Activated T-cell treated with anti-CD3 and anti-CD28 coated beads, Interleukin-2, amount 50 U/mL, for 72 hours (primary cell): Measurements from ENCODE around the gene ARHGEF26. TPM values are rescaled to one million over a fixed set of nuclear protein-coding genes. Genes with fewer than 3 reads are reported as not detected.
A peak's percentile ranks its signal among the peaks of the same experiment; 100 is the strongest.

ENCODE experiments used
- ATAC-seq, 2 donors: fragments of 150-1000 bp; cut with Tn5 transposase; replicated peaks in 1 of 2; 2 replicates each; pipeline ENCODE4 v1.10.0; 2021; ENCODE audit warnings: moderate library complexity in 2 of 2, mild to moderate bottlenecking in 1 of 2
- DNase-seq, 2 donors: peaks; one replicate each; pipeline ENCODE4 v3.0.0; 2021 to 2022; ENCODE audit warnings: mixed read lengths in 1 of 2
- H3K27ac Mint-ChIP-seq: one replicate; pipeline ENCODE4 v1.8.0; 2022; ENCODE audit warnings: mild to moderate bottlenecking, moderate library complexity, mixed read lengths
- H3K27me3 Mint-ChIP-seq: one replicate; pipeline ENCODE4 v1.8.0; 2022; ENCODE audit warnings: low read depth, mixed read lengths
- H3K36me3 Mint-ChIP-seq, 2 donors: one replicate each; pipeline ENCODE4 v1.8.0; 2022; ENCODE audit warnings: mixed read lengths in 2 of 2, mild to moderate bottlenecking in 1 of 2; ENCODE audit not compliant: insufficient read depth in 2 of 2
- H3K4me1 Mint-ChIP-seq: one replicate; pipeline ENCODE4 v1.8.0; 2022; ENCODE audit warnings: low read depth, mixed read lengths
- H3K4me3 Mint-ChIP-seq, 2 donors: one replicate each; pipeline ENCODE4 v1.8.0; 2022; ENCODE audit warnings: mild to moderate bottlenecking in 2 of 2, mixed read lengths in 2 of 2, moderate library complexity in 2 of 2
- H3K9me3 Mint-ChIP-seq, 2 donors: one replicate each; pipeline ENCODE4 v1.8.0; 2022; ENCODE audit warnings: mixed read lengths in 2 of 2
- total RNA-seq, 2 donors: library from RNA; stranded (reverse); gene quantifications; one replicate each; pipeline ENCODE4 v1.2.3, GENCODE V29; 2022

The ARHGEF26 gene
- total RNA-seq, 2 donors from 2014 or later, result 0.31 to 0.32 TPM

DNA sequence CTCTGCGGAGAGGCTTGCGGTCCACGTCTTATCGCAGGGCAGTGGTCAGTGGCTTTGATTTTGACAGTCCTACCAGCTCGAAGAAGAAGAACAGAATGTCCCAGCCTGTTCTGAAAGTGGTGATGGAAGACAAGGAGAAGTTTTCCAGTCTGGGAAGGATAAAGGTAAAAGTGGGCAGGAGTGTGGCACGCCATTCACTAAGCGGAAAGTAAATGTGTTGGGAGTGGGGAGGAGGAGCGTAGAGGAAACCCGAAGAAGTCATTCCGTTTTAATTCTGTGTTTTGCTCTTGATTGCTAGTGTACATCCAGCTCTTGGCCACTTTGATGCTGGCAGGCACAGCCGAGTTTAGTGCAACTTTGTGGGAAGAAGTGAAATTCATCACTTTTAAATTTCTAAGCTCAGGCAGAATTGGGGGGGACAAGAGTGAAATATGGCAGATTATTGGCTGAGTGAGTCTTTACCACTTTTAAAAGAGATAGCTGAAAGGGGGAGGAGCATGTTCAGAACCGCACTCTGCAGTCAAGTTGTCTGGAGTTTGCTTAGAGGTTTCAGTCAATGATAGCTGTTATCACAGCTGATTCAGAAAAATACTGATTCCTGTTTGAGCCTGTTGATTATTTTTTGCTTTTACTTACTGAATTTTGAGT lies 1.8 kb downstream of the ARHGEF26 start:
- peak overlapping the region; percentile 89 to 91 for H3K4me3 Mint-ChIP-seq
- no peaks in the 10 kb centered on the region for H3K36me3 Mint-ChIP-seq
- no peak overlapping the region for H3K27ac Mint-ChIP-seq
- H3K27me3 Mint-ChIP-seq, result peaks cover 67% of the 10 kb centered on the region
- DNase-seq (no peak), ATAC-seq (no peak)
- peaks cover 23% of the 10 kb centered on the region for H3K4me1 Mint-ChIP-seq
- no peaks in the 10 kb centered on the region for H3K9me3 Mint-ChIP-seq

DNA sequence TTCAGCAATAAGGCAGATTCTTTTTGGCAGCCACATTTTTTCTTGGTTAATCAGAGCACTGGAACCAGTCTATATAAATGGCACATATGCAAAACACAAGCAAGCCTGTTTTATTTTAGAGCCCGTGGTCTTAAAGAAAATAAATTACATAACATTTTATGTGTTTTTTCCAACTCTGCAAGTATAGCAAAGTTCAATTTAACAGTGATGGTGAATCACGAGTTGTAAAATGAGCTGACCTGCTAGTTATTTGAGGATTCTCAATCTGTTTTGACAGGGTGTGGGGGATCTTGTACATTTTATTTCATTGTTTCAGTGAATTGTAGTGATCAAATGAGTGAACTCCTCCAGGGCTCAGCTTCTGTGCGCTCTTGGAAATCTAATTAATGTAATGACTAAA lies 2.7 kb downstream of the ARHGEF26 start:
- no peak overlapping the region for H3K27ac Mint-ChIP-seq
- no peak for DNase-seq
- H3K27me3 Mint-ChIP-seq, result peaks cover 67% of the 10 kb centered on the region
- no peaks in the 10 kb centered on the region for H3K9me3 Mint-ChIP-seq
- no peak for ATAC-seq
- no peaks in the 10 kb centered on the region for H3K36me3 Mint-ChIP-seq
- no peak overlapping the region for H3K4me3 Mint-ChIP-seq
- H3K4me1 Mint-ChIP-seq, result peaks cover 23% of the 10 kb centered on the region

DNA sequence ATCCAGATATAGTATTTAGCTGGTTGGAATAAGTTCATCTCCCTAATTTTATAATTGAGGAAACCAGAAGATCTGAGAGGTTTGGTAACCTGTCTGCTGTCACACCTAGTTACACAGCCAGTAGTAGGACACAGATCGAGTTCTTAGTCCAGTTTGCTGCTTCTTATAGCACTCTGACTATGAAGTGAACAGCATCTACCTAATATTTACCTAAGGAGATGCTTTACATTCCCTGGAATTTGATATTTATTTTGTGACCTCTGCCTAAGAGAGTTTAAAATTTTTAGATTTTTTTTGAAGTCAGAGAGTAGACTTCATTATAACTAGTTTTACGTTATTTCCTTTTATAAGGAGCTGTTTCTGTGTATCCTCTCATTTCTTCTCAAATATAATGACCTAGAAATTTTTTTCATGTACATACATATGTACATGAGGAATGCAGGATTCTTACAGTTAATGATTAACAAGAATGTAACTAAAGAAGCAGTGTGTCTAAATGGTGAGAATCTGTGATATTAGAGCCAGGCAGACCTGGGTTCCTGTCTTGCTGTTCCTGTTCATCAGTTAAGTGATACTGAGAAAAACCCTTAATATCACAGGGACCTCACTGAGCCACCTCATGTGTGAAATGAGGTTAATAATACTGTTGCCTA lies 4.3 kb downstream of the ARHGEF26 start:
- no peaks in the 10 kb centered on the region for H3K36me3 Mint-ChIP-seq
- peaks cover 23% of the 10 kb centered on the region for H3K4me1 Mint-ChIP-seq
- ATAC-seq (no peak), DNase-seq (no peak)
- H3K27ac Mint-ChIP-seq, result no peak overlapping the region
- no peak overlapping the region for H3K4me3 Mint-ChIP-seq
- peaks cover 53% of the 10 kb centered on the region for H3K27me3 Mint-ChIP-seq
- H3K9me3 Mint-ChIP-seq, result no peaks in the 10 kb centered on the region

- DNase-seq (no peak), ATAC-seq (no peak)
- H3K4me1 Mint-ChIP-seq, result peaks cover 15% of the 10 kb centered on the region
- no peaks in the 10 kb centered on the region for H3K36me3 Mint-ChIP-seq
- no peak overlapping the region for H3K4me3 Mint-ChIP-seq
- H3K27me3 Mint-ChIP-seq, result peaks cover 47% of the 10 kb centered on the region
- no peaks in the 10 kb centered on the region for H3K9me3 Mint-ChIP-seq
- H3K27ac Mint-ChIP-seq, result no peak overlapping the region
These were observed 5.5 kb downstream of the ARHGEF26 start for GRCh38 chr3:154126651-154127050.

DNA sequence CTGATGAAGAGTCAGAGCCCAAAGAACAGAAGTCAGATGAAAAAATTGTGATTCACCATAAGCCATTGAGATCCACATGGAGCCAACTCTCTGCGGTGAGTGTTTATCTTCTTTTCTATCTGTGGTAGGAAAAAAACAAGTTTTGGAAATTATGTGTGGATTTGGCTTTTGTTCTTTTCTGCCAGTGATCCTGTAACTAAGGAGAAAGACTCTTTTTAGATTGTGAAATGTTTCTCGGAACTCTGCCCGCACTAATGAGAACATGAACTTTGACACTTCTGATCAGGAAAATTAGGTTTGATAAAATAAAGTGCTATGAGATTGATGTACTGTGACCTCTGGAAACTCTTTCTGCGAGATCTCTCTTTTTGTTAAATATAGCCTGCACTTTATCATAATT lies 8.4 kb downstream of the ARHGEF26 start:
- Mint-ChIP-seq H3K4me3 (no peak overlapping the region), H3K9me3 (no peaks in the 10 kb centered on the region)

DNA sequence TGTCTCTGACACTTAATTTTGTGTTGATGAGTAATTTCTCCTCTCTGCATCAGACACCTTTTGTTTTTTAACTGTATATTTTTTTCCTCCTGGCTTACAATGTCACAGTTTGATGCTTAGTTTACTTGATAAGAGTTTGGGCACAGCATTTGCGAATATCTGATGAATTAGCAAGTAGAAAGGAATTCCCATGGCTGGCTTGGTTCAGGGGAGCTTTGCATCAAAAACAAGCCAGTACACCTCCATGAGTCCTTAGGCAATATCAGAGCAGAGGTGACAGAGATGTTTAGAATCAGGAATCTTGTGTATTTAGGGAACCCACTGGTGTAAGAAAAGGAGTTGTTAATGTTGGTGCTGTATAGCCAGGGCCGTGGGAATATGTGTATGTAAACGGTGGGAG lies 9.3 kb downstream of the ARHGEF26 start:
- no peak for ATAC-seq
- no peak for DNase-seq
- peaks cover 26% of the 10 kb centered on the region for H3K27me3 Mint-ChIP-seq
- H3K4me3 Mint-ChIP-seq, result no peak overlapping the region
- no peaks in the 10 kb centered on the region for H3K9me3 Mint-ChIP-seq
- no peak overlapping the region for H3K27ac Mint-ChIP-seq
- H3K4me1 Mint-ChIP-seq, result no peaks in the 10 kb centered on the region
- H3K36me3 Mint-ChIP-seq, result no peaks in the 10 kb centered on the region

More for the DNA sequence above, 8.4 kb downstream of the ARHGEF26 start:
- no peak overlapping the region for H3K27ac Mint-ChIP-seq
- DNase-seq, result no peak
- ATAC-seq, result no peak
- peaks cover 35% of the 10 kb centered on the region for H3K27me3 Mint-ChIP-seq
- no peaks in the 10 kb centered on the region for H3K4me1 Mint-ChIP-seq
- H3K36me3 Mint-ChIP-seq, result no peaks in the 10 kb centered on the region

DNA sequence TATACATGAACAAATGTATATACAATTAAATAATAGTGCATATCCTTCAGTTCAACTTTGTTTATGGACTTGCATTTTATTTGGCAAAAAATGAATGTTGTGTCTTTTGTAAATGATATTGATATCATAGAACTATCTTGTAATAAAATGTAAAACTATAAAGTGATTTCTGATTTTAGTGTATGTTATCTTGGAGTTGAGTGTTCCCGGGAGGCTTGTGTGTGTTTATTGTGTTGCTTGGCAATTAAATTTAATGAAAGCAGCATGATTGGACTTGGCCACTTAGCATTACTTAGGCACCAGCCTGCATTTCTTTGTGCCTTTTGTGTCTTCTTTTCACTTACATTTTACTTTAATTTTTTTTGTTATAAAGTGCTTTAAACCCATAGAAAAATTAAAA lies 10.6 kb downstream of the ARHGEF26 start:
- Mint-ChIP-seq H3K9me3 (no peaks in the 10 kb centered on the region), H3K27ac (no peak overlapping the region), H3K27me3 (peaks cover 15% of the 10 kb centered on the region), H3K4me3 (no peak overlapping the region), H3K4me1 (no peaks in the 10 kb centered on the region), H3K36me3 (no peaks in the 10 kb centered on the region)
- DNase-seq (no peak), ATAC-seq (no peak)

DNA sequence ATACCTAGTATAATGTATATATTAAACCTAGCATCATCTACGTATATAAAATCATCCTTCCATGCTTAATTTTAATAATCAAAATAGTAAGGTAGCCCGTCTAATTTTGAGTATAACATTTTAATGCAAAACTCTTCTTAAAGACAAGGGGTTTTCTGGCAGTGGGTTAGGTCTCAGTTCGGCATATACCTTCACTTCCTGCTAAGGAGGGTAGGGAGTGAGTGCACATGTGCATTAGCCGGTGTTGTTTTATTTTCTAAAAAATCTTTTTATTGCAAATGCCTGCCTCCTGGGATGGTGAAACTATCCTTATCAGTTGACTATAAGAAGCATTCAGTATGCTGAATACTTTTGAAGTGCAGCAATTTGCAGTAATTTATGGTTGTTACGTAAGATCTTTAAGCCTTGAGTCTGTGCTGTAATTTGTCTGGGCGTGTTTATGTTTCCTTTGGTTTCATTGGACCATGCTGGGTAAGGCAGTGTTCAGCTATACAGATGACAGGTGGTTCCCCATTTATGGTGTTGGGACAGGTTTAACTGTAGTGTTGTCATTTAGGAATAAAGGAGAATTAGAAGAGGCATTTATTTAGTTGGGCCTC lies 11.7 kb downstream of the ARHGEF26 start:
- Mint-ChIP-seq H3K4me3 (no peak overlapping the region), H3K9me3 (no peaks in the 10 kb centered on the region)

GRCh38 chr3:154135511-154136173 lies 14.5 kb downstream of the ARHGEF26 start:
- Mint-ChIP-seq H3K4me3 (no peak overlapping the region), H3K9me3 (no peaks in the 10 kb centered on the region), H3K27me3 (peaks cover 20% of the 10 kb centered on the region), H3K27ac (no peak overlapping the region), H3K36me3 (no peaks in the 10 kb centered on the region), H3K4me1 (no peaks in the 10 kb centered on the region)
- DNase-seq, result no peak
- no peak for ATAC-seq

More for the DNA sequence above, 11.7 kb downstream of the ARHGEF26 start:
- ATAC-seq (no peak), DNase-seq (no peak)
- Mint-ChIP-seq H3K36me3 (no peaks in the 10 kb centered on the region), H3K27ac (no peak overlapping the region), H3K27me3 (peaks cover 15% of the 10 kb centered on the region), H3K4me1 (no peaks in the 10 kb centered on the region)

DNA sequence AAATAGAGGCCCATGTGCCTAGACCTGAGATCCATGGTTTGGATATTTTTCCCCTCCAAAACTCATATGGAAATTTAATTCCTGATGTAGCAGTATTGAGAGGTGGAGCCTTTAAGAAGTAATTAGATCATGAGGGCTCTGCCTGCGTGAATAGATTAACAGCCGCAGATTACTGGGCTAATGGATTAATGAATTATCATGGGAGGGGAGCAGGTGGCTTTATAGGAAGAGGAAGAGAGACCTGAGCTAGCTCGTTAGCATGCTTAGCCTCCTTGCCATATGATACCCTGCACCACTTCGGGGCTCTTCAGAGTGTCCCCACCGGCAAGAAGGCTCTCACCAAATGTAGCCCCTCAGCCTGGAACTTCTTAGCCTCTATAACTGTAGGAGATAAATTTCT lies 15.8 kb downstream of the ARHGEF26 start:
- H3K4me1 Mint-ChIP-seq, result no peaks in the 10 kb centered on the region
- no peaks in the 10 kb centered on the region for H3K9me3 Mint-ChIP-seq
- H3K36me3 Mint-ChIP-seq, result no peaks in the 10 kb centered on the region
- DNase-seq, result no peak
- peaks cover 20% of the 10 kb centered on the region for H3K27me3 Mint-ChIP-seq
- no peak overlapping the region for H3K4me3 Mint-ChIP-seq
- H3K27ac Mint-ChIP-seq, result no peak overlapping the region
- no peak for ATAC-seq

- peaks cover 27% of the 10 kb centered on the region for H3K27me3 Mint-ChIP-seq
- no peak overlapping the region for H3K4me3 Mint-ChIP-seq
- DNase-seq (no peak), ATAC-seq (no peak)
- no peaks in the 10 kb centered on the region for H3K9me3 Mint-ChIP-seq
- H3K27ac Mint-ChIP-seq, result no peak overlapping the region
- H3K36me3 Mint-ChIP-seq, result no peaks in the 10 kb centered on the region
- no peaks in the 10 kb centered on the region for H3K4me1 Mint-ChIP-seq
These were observed 18.8 kb downstream of the ARHGEF26 start for GRCh38 chr3:154139996-154140436.

DNA sequence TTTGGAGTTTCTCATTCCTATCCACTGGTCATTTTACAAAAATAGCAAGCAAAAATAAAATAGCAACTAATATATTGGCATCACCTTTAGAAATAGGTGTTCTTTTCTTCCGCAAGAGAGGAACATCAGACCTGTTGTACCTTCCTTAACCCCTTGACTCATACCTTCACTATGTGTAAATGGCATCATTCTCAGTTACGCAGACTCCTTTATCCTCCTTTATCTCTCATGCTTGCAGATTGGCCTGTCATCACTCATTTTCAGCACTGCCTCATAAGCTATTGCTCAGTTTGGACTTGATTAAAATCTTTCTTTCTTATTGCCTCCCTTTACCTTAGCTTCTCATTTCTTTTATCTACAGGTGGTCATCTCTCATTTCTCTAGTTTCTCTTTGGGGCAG lies 21.4 kb downstream of the ARHGEF26 start:
- H3K27ac Mint-ChIP-seq, result no peak overlapping the region
- DNase-seq (no peak), ATAC-seq (no peak)
- no peaks in the 10 kb centered on the region for H3K9me3 Mint-ChIP-seq
- H3K4me3 Mint-ChIP-seq, result no peak overlapping the region
- H3K27me3 Mint-ChIP-seq, result peaks cover 40% of the 10 kb centered on the region
- H3K36me3 Mint-ChIP-seq, result no peaks in the 10 kb centered on the region
- no peaks in the 10 kb centered on the region for H3K4me1 Mint-ChIP-seq

- no peaks in the 10 kb centered on the region for H3K9me3 Mint-ChIP-seq
- H3K36me3 Mint-ChIP-seq, result no peaks in the 10 kb centered on the region
- no peaks in the 10 kb centered on the region for H3K4me1 Mint-ChIP-seq
- ATAC-seq, result no peak
- H3K27me3 Mint-ChIP-seq, result peaks cover 37% of the 10 kb centered on the region
- no peak overlapping the region for H3K27ac Mint-ChIP-seq
- DNase-seq, result no peak
- H3K4me3 Mint-ChIP-seq, result no peak overlapping the region
These were observed 22.7 kb downstream of the ARHGEF26 start for GRCh38 chr3:154143873-154144272.
